ENCODE data around the gene STXBP6.

STXBP6 gene

DNA sequence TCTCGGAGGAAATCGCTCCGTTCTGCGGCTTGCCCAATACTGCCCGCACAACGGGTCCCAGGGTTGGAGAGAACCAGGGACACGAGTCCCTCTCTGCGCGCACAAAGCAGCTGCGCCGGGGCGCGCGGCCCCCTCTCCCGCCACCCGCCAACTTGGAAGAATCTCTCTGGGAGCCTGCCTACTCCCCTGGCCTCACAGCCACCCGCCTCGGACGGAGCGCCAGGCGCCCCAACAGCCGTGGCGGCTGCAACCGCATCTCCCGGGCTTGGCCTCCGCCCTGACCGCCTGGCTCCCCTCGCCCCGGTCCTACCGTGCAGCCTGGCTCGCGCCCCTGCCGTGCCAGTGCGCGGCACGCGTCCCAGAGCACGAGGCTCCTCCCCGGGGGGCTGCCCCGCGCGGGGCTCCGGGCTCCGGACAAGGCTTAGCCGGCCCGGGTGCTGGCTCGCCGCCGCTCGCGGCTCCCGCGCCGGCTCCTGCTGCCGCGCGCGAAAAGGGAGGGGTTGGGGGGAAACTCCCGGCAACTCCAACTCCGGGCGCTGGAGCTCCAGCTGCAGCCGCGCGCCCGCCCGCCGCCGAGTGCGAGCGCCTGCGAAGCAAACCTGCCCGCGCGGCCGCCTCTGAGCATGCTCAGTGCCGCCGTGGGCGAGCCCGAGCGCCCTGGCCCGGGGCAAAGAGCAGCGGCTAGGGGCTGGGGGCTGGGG, at the start of gene STXBP6:
Gene STXBP6 (minus strand): TSS at position 580 of the 701 bp plus-strand sequence. CDS start 75,329 bp downstream, outside the sequence.
- DNase-seq (ENCODE audit: low spot score), result peak; percentile 88

DNA sequence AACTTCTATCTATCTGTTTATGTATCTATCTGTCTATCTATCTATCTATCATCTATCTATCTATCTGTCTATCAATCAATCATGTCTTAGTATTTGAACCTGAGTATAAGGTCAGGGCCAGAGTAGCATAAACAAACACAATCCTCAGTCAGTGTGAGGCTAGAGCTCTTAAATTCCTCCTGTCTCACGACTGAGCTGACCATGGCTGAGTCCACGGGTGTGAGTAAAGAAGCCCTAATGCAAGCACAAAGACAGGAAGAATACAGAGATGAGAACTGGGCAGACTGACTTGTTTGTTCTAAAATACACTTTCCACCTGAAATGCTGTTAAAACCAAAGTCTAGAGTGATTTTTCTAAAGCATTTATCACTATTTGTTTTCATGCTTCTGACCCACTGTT, 47.2 kb upstream of the STXBP6 start:
- DNase-seq (ENCODE audit: low spot score), result no peak

DNA sequence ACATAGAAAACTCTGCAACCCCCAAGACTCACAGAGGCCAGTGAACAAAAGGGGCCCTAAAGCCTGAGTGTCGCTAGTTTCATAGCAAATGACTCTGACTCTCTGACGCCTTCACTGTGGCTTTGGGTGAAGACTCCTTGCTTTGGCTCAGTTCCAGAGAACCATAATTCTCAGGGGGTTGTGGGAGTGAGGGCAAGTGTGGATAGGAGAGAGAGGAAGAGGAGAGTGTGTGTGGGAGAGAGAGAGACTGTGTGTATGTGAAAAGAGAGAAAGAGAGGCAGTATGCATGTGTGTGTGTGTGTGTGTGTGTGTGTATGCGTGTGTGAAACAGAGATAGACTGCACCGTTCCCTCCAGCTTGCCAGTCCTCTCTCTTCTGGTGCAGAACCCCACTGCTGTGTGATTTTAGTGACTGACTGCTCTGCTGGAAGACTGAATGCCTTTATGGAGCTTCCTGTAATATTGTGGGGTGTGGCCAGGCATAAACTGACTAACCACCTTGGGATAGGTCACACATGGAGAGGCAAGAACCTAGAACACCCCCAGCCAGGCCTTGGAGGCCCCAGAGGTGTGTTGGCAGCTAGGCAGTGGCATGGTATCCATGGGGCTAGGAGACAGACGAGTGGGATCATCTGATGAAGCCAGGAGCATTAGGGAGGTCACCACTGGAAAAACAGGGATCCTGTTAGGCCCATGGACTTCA, 45.9 kb upstream of the STXBP6 start:
- no peak for DNase-seq (ENCODE audit: low spot score)

DNA sequence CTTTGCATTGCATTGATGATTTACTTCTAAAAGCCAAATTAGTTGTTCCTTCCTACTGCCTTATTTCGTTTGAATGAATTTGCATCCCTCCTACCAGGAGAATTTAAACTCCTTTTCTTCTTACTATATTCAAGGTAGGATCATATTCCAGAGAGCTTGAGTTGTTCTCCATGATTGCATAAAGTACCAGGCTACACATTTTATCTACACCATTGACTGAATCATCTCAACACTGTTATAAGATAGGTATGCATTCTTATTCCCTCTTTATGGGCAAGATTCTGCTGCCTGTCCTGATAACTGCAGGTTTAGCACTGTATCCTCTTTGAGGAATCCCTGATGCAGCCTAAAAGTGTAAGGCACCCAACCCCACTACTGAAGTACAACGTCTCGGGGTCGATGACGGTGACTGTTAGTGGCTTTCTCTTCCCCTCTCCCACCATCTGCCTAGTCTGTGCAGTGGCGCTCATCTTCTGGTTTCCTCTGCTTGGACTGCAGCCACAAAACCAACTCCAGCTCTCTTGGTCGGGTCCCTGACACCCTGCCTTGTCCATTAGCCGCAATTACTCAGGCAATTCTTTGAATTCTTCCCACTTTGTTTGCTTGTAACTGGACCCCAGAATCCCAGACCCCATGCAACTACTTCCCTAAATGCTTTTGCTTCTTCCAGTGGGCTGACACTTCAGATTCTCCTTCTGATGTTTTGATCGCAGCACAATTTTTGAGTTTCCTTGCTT, 44.4 kb upstream of the STXBP6 start:
- no peak for DNase-seq (ENCODE audit: low spot score)

GRCh38 chr14:25092258-25092740, 42.4 kb upstream of the STXBP6 start:
- DNase-seq (ENCODE audit: low spot score), result no peak

DNA sequence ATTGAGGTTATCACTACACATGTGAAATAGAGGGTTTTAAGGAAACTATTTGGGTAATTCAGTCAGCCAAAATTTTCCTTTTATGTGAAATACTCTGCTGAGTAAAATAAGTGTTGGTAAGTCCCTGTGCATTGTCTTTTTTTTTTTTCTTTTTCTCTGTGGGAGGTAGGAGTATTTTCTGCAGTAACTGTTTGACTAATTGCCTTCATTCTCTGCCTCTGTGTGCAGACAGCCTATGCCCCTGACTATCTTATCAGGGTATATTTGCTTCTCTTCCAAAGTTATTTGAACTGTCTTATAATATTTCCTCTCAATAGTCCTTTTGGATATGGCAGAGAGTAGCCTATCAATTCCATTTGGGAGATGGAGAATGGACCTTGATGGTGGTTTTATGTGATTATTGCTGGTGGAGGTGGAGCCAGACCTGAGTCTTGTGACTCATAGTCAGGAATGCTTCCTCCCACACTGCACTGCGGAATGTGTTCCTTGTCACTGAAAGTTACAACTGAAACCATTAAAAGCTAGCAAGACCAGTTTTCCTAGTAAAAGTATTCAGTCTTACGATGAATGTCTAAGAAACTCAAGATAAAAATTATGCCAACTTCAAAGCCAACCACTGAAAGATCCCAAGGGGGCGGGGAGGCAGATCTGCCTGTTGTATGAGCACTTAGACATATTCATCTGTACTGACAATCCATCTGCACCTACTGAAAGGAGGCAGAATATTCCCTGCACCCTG, 40.9 kb upstream of the STXBP6 start:
- no peak for DNase-seq (ENCODE audit: low spot score)

GRCh38 chr14:25090256-25090655, 40.3 kb upstream of the STXBP6 start:
- DNase-seq (ENCODE audit: low spot score), result no peak

DNA sequence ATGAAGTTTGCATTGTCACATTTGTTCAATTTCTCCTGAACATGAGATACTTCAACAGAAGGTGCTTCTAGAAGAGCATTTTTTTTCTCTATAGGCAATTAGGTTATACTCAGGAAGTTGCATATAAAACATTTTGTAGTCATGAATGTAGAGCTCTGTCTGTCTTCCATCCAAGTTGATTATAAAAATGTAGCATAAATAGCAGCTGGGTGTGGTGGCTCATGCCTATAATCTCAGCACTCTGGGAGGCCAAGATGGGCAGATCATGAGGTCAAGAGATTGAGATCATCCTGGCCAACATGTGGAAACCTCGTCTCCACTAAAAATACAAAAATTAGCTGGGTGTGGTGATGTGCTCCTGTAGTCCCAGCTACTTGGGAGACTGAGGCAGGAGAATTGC, 39.5 kb upstream of the STXBP6 start:
- no peak for DNase-seq (ENCODE audit: low spot score)

DNA sequence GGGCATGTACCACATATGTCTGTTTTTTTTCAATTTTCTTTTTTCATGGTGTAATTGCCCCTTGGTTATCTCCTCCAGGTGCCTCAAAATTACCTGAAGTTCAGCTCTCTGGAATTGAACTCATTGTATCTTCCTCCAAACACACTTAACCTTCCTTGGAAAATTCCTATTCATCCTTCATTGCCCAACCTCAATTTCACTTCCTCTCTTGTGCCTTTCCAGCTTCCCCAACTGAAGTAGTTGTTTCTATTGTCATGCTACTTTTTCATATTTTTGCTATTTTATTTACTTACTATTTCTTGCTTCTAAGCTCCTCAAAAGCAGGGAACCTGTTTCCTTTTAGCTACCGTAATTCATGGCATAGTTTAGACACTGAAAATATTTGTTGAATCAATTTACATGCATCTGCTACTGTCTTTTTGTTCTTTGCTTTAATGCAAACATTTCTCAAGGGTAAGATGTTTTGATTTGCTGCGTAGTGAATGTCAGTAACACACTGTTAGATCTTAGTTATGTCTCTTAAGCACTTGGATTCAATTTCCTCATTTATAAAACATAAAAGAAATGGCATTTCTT, 37.0 kb upstream of the STXBP6 start:
- DNase-seq (ENCODE audit: low spot score), result no peak

DNA sequence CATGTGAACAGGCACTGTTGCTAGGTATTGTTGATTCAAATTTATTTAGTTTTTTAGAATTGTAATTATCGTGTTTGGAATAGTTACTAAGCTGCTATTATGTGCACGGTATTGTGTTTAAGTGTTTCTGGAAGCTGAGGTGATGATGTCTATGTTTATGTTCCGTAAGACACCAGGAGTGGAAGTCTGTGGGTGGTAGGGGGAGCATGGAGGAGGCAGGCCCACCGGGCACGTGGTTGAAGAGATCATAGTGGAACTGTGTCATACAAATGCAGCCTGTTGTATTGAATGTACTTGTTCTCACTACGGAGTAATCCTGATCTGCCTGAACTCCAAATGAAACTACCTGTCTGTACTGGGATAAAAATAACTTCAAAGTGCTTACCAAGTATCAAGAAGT, 36.1 kb upstream of the STXBP6 start:
- no peak for DNase-seq (ENCODE audit: low spot score)

GRCh38 chr14:25080682-25081081, 30.7 kb upstream of the STXBP6 start:
- DNase-seq (ENCODE audit: low spot score), result no peak

DNA sequence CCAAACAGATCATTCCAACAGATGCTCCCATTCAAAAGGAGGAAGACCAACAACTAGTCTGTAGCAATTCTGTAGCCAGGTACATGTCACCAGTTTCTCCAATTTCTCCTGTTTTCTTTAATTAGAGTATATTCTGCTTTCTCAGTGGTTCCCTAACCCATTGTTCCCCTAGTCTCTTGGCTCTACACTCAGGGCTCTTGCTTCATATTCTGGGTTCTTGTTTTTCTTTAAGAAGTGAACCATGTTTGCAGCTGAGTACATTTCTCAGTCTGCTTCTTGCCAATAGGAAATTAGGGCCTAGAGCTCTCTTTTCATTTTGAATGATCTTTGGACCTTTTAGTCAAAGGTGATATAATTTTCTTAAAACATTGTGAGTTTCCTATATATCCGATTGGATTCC, 29.4 kb upstream of the STXBP6 start:
- DNase-seq (ENCODE audit: low spot score), result no peak

DNA sequence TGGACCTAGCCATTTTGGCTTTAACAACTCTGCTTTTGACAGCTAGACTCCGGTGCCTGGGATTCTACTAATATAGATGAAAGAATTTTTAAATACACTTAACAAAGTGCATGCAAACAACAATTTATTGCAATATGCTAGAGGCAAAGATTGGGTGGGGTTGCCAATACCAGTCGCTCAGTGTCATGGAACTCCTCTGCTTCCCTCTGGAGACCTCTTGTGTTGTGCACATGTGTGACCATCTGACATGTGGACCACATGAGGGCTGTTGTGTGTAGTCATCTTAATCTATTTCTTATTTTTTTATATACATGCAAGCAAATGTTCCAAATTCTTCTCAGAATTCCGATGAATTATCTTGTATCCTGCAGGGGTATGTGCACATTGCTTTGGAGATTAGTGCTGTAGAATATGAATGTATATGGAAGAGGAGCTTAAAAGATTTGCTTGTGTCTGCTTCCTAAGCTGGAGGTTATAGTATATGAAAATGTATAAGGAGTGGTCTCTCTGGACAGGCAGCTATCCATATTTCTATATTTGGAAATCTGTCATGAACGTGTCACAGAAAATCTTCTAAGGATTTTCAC, 24.2 kb upstream of the STXBP6 start:
- no peak for DNase-seq (ENCODE audit: low spot score)

DNA sequence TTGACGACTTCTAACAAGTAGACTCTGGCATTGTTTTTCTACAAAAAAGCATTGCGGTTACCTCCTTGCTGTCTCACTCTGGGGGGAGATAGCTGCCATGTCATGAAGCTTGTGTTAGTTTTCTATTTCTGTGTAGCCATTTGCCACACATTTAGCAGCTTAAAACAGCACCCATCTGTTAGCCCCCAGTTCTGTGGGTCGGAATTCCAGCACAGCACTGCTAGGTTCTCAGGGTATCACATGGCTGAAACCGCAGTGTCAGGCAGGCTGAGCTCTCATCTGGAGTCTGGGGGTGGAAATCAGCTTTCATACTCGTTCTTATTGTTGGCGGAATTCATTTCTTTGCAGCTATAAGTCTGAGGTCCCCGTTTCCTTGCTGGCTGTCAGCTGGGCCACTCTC, 19.9 kb upstream of the STXBP6 start:
- no peak for DNase-seq (ENCODE audit: low spot score)

- DNase-seq (ENCODE audit: low spot score), result no peak
Measured at GRCh38 chr14:25067600-25067999, 17.7 kb upstream of the STXBP6 start.

GRCh38 chr14:25062022-25062321, 12.0 kb upstream of the STXBP6 start:
- no peak for DNase-seq (ENCODE audit: low spot score)

GRCh38 chr14:25056688-25057078, 6.7 kb upstream of the STXBP6 start:
- no peak for DNase-seq (ENCODE audit: low spot score)

- DNase-seq (ENCODE audit: low spot score), result no peak
Measured at GRCh38 chr14:25055992-25056687, 6.2 kb upstream of the STXBP6 start.

GRCh38 chr14:25055005-25055404, 5.1 kb upstream of the STXBP6 start:
- no peak for DNase-seq (ENCODE audit: low spot score)

DNA sequence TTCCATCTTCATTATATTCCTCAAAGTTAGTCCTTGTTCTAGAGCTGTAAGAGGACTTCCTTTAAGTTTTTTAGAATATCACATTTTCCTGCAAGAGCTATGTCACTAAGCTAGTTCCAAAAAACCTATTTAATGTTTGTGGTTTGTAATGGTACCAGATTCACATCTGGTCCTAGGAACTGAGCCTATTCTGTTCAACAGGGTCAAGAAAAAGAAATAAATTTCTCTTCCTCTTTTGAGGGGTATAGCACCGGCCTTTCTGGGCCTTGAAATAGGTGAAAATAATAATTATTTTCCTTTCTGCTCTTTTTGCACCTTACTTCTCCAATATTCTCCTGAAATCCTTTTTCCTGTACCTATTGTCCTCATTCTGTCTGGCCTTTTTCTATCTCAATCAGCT, 3.6 kb upstream of the STXBP6 start:
- DNase-seq (ENCODE audit: low spot score), result no peak

- DNase-seq (ENCODE audit: low spot score), result no peak
Measured at GRCh38 chr14:25052921-25053320, 3.0 kb upstream of the STXBP6 start.

Measured in ecto neural progenitor cell (in vitro differentiated cells).